Epithelial cell of proximal tubule (primary cell): Measurements from ENCODE around the gene DPH2. TPM values are rescaled to one million over a fixed set of nuclear protein-coding genes. Genes with fewer than 3 reads are reported as not detected.

ENCODE experiments used
- DNase-seq: peaks from one replicate; pipeline ENCODE4 v3.0.0-alpha.2; 2011; ENCODE audit warnings: low read depth
- H3K4me3 ChIP-seq: 2 replicates; pipeline ENCODE4 v1.5.1; 2011; ENCODE audit warnings: low read depth, mild to moderate bottlenecking, low read length
- total RNA-seq: library from RNA; depleted of rRNA; stranded (reverse); fragments of >200 nt; gene quantifications from 2 replicates; pipeline ENCODE4 v1.2.3, GENCODE V29; 2015
- TF ChIP-seq, protein P1 (sequence below): conservative IDR thresholded peaks from 2 replicates; pipeline ENCODE4 v1.5.1; 2012; ENCODE audit warnings: low read depth, mild to moderate bottlenecking, low read length

DPH2 gene
- total RNA-seq, 1 donor from 2014 or later = 29.5 TPM

DNA sequence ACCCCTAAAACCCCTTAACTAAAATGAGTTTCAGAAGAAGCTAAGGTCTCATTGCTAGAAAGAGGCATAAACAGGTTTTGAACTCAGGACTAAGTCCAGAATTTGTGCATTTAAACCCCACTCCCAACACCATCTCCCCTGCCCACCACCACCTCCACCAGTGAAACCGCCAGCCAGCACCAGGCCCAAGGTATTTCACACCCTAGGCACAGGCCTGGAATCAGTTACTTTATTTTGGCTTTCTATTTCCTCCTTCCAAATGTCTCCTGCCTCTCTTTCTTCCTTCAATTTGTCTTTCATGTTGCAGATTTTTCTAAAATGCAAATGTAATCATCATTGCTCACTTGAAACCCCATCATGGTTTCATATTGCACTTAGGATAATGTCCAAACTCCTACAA is 24.9 kb upstream of the DPH2 start:
- no peak for DNase-seq
- TF ChIP-seq, protein P1, sequence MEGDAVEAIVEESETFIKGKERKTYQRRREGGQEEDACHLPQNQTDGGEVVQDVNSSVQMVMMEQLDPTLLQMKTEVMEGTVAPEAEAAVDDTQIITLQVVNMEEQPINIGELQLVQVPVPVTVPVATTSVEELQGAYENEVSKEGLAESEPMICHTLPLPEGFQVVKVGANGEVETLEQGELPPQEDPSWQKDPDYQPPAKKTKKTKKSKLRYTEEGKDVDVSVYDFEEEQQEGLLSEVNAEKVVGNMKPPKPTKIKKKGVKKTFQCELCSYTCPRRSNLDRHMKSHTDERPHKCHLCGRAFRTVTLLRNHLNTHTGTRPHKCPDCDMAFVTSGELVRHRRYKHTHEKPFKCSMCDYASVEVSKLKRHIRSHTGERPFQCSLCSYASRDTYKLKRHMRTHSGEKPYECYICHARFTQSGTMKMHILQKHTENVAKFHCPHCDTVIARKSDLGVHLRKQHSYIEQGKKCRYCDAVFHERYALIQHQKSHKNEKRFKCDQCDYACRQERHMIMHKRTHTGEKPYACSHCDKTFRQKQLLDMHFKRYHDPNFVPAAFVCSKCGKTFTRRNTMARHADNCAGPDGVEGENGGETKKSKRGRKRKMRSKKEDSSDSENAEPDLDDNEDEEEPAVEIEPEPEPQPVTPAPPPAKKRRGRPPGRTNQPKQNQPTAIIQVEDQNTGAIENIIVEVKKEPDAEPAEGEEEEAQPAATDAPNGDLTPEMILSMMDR = no peak
- no peak overlapping the region for H3K4me3 ChIP-seq

DNA sequence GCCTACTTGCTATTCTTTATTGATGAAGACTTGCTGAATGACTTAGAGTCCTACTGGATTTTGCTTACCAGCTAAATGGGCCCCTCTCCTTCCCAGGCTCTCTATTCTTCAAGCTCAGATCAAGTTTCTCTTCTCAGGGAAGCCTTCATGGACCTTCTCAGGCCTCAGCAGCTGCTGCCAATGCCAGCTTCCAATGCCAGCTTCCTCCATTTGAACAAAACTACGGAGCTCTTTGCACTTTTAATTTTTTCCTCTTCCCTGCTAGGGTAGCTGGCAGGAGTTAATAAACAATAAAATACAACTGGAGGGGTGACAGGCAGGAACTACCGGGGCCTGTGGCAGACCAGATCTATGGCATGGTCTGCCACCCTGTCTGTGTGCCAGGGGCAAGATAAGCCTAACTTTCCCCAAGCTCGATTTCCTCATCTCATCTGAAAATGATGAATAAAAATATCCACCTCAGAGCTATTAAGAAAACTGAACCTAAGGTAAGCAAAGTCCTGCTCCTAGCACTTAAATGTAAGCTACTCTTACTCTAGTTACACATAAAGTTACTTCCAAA is 24.1 kb upstream of the DPH2 start:
- H3K4me3 ChIP-seq = peak overlapping the region; percentile 98
- DNase-seq = no peak
- TF ChIP-seq, protein P1 = no peak

DNA sequence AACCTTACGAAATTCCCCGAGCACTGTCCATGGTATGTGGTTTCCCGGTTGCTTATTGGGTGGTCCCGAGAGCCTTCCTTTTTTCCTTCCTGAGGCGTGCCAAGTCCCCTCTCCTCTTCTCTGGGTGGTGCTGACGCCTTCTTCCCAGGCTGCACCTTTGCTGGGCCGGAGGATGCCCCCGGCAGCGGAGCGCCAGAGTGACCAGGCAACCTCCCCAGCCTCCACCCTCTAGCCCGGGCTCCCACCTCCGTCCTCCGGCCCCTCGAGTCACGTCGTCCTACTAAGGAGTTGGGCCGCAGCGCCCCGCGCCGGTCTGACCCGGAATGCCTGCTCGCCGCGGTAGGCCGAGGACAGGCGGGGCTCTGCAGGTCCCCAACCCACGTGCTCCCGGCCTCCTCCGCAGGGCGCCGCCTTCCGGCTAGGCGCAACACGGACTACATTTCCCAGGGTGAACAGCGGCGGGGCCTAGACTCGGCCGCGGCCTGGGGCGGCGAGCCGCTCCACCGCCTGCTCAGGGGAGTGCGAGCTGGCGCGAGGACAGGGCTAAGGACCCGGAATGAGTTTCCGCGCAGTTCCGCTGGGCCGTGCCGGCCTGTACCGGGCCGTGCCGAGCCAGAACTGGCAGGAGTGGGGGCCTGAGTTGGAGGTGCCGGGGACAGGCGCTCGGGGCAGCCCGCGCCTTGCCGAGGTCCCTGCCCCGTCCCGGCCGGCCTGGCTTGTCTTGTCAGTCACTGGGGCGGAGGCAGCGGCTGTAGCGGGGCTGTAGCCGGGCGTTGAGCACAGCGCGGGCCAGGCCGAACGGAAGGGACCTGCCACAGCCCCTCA is 23.4 kb upstream of the DPH2 start, which contains the start of gene IPO13:
IPO13 (plus strand) TSS at position 715 of the 825 bp plus-strand sequence. CDS start 651 bp downstream, outside the sequence.
- DNase-seq = peak; percentile 55
- TF ChIP-seq, protein P1 = peak; percentile 66
- peak within 1 kb of the TSS; percentile 98 for H3K4me3 ChIP-seq

DNA sequence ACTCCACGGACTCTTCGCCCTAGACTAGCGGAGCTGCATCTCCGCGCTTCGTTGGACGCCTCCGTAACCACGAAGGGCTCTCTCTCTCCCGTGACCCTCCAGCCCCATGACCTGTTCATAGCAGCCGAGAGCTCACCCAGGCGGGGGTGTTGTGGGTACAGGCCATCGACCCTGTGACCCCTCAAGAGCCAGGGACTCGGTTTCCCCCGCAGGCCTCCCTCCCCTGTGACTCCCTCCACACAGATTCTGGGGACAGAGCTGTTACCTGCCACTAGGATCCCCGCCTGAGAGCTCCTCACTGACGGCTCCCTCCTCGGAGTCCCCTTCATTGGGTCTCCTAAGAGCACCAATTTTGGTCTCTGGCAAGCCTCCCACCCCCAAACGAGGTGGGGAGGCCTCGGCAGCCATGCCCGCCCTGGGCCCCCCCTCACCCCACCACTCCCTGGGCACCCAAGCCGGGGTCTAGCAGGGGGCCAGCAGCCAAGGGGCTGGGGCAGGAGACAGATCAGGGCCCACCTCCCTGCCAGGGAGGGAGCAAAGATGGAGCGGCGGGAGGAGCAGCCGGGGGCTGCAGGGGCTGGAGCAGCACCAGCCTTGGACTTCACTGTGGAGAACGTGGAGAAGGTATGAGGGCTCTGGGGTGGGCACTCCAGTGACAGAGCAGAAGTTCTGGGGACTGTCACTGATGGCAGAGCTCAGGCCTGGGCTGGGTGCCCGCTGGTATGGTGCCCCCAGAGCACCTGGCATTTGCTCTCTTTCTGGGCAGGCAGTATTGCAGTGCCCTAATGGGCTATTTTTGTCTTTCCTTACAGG is 22.5 kb upstream of the DPH2 start:
- no peak for DNase-seq

DNA sequence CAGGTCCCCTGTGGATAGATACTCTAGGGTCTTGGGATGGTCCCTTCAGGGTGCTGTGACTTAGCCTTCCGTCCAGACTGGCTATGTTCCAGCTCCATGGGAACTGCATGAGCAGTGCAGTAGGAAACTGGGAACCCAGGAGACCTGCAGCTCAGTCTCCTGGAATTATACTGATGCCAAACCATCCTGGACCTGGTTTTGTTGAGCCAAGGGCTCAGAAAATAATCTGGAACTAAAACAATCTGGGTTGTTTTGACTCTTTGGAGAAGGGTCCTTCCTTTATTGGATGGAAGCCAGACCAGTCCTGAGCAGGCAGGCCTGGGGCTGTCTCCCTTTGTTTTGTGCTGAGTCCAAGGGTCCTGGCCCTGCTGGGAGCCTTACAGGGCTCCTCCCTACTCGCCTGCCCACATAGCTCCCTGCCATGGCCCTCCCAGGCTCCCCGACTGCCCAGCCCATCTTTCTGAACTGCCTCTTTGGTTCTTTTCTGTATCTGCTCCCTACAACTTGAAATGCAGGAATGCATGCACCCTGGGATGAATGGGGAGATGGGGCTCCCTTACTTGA is 21.9 kb upstream of the DPH2 start:
- peak overlapping the region; percentile 98 for H3K4me3 ChIP-seq
- DNase-seq = no peak
- TF ChIP-seq, protein P1 = no peak

More for the DNA sequence above, 22.5 kb upstream of the DPH2 start:
- H3K4me3 ChIP-seq = peak overlapping the region; percentile 98
- TF ChIP-seq, protein P1 = no peak

DNA sequence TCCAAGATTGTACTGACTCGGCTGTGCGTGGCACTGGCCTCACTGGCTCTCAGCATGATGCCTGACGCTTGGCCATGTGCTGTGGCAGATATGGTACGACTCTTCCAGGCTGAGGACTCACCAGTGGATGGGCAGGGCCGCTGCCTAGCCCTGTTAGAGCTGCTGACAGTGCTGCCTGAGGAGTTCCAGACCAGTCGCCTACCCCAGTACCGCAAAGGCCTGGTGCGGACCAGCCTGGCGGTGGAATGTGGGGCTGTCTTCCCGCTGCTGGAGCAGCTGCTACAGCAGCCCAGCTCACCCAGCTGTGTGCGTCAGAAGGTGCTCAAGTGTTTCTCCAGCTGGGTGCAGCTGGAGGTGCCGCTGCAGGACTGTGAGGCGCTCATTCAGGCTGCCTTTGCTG is 20.1 kb upstream of the DPH2 start:
- no peak for DNase-seq
- no peak overlapping the region for H3K4me3 ChIP-seq
- TF ChIP-seq, protein P1 = no peak
